ENCODE measurements around the gene USP4. TPM values are rescaled to one million over a fixed set of nuclear protein-coding genes. Genes with fewer than 3 reads are reported as not detected.
"Not testable (repeated sequence)": the region's sequence is repeated elsewhere in the genome, so short reads cannot be mapped to it uniquely, and the experiment has no call there.

The USP4 gene
- total RNA-seq, 1 experiment from 2014 or later, result 32.8 TPM

- ChIA-PET CTCF (no interaction called here), POLR2A (ENCODE audit: low non-redundant PET) (no interaction called here)
- H3K9me3 ChIP-seq (ENCODE audit: low read depth, low read length, poor library complexity, severe bottlenecking), result no peaks in the 10 kb centered on the region
- TSS peak; percentile 18 for BruUV-seq (replicated peaks)
- peaks cover 12% of the 10 kb centered on the region for H3K4me1 ChIP-seq (ENCODE audit: insufficient read depth, low read length, poor library complexity, severe bottlenecking)
- peak overlapping the region; percentile 73 for H3K27ac ChIP-seq (ENCODE audit: low read depth, low read length, poor library complexity, severe bottlenecking)
- no peak for DNase-seq (ENCODE audit: low spot score)
- intact Hi-C loops (cut with micrococcal nuclease; ENCODE audit: unreplicated experiment), result loop anchor here (10.0 kb wide), 1 partner anchor 55 kb away; the partner anchor contains the start of genes RHOA and TCTA
- H3K27me3 ChIP-seq (replicated peaks; ENCODE audit: insufficient read depth, low read depth, low read length, poor library complexity), result no peaks in the 10 kb centered on the region
- H3K36me3 ChIP-seq (ENCODE audit: insufficient read depth, low read length, poor library complexity, severe bottlenecking), result peaks cover 9% of the 10 kb centered on the region
- TF ChIP-seq CTCF (conservative IDR thresholded peaks at IDR 0.05; ENCODE audit: low read depth, low read length) (no peak), EZH2 (IDR thresholded peaks at IDR 0.05; ENCODE audit: borderline replicate concordance, low read depth, low read length, poor library complexity, severe bottlenecking) (no peak)
- no peak overlapping the region for H3K4me3 ChIP-seq (ENCODE audit: low read depth, low read length, poor library complexity, severe bottlenecking)
Observed at GRCh38 chr3:49359623-49360022, 19.8 kb upstream of the USP4 start.

- POLR2A ChIA-PET (ENCODE audit: low non-redundant PET), result no interaction called here
- H3K4me3 ChIP-seq (ENCODE audit: low read depth, low read length, poor library complexity, severe bottlenecking), result peak overlapping the region; percentile 61
Observed at GRCh38 chr3:49358884-49359225, 19.0 kb upstream of the USP4 start.

GRCh38 chr3:49358217-49358883, 18.5 kb upstream of the USP4 start, which contains the start of gene GPX1:
Gene GPX1 (minus strand): TSS chr3:49358353. CDS start chr3:49358278, 75 bp downstream.
- Histone ChIP-seq H3K27me3 (replicated peaks; ENCODE audit: insufficient read depth, low read depth, low read length, poor library complexity) (no peaks in the 10 kb centered on the region), H3K36me3 (ENCODE audit: insufficient read depth, low read length, poor library complexity, severe bottlenecking) (peaks cover 9% of the 10 kb centered on the region), H3K9me3 (ENCODE audit: low read depth, low read length, poor library complexity, severe bottlenecking) (no peaks in the 10 kb centered on the region), H3K4me1 (ENCODE audit: insufficient read depth, low read length, poor library complexity, severe bottlenecking) (peaks cover 12% of the 10 kb centered on the region), H3K4me3 (ENCODE audit: low read depth, low read length, poor library complexity, severe bottlenecking) (peak within 1 kb of the TSS; percentile 61), H3K27ac (ENCODE audit: low read depth, low read length, poor library complexity, severe bottlenecking) (peak within 1 kb of the TSS; percentile 73)
- intact Hi-C loops (cut with micrococcal nuclease; ENCODE audit: unreplicated experiment), result loop anchor here (10.0 kb wide), 1 partner anchor 56 kb away; the partner anchor contains the start of genes RHOA and TCTA
- TF ChIP-seq EZH2 (IDR thresholded peaks at IDR 0.05; ENCODE audit: borderline replicate concordance, low read depth, low read length, poor library complexity, severe bottlenecking), result no peak
- TF ChIP-seq CTCF (conservative IDR thresholded peaks at IDR 0.05; ENCODE audit: low read depth, low read length), result no peak
- DNase-seq (ENCODE audit: low spot score), result peak; percentile 94
- ChIA-PET POLR2A (ENCODE audit: low non-redundant PET) (no interaction called here), CTCF (no interaction called here)
- BruUV-seq (replicated peaks), result no TSS peak

More at GRCh38 chr3:49358884-49359225, 19.0 kb upstream of the USP4 start:
- H3K27ac ChIP-seq (ENCODE audit: low read depth, low read length, poor library complexity, severe bottlenecking), result peak overlapping the region; percentile 73
- TF ChIP-seq EZH2 (IDR thresholded peaks at IDR 0.05; ENCODE audit: borderline replicate concordance, low read depth, low read length, poor library complexity, severe bottlenecking), result no peak
- no peak for TF ChIP-seq CTCF (conservative IDR thresholded peaks at IDR 0.05; ENCODE audit: low read depth, low read length)
- CTCF ChIA-PET, result no interaction called here
- intact Hi-C loops (cut with micrococcal nuclease; ENCODE audit: unreplicated experiment), result loop anchor here (10.0 kb wide), 1 partner anchor 56 kb away; the partner anchor contains the start of genes RHOA and TCTA
- DNase-seq (ENCODE audit: low spot score), result no peak
- peaks cover 12% of the 10 kb centered on the region for H3K4me1 ChIP-seq (ENCODE audit: insufficient read depth, low read length, poor library complexity, severe bottlenecking)
- peaks cover 9% of the 10 kb centered on the region for H3K36me3 ChIP-seq (ENCODE audit: insufficient read depth, low read length, poor library complexity, severe bottlenecking)
- no peaks in the 10 kb centered on the region for H3K27me3 ChIP-seq (replicated peaks; ENCODE audit: insufficient read depth, low read depth, low read length, poor library complexity)
- no TSS peak for BruUV-seq (replicated peaks)
- no peaks in the 10 kb centered on the region for H3K9me3 ChIP-seq (ENCODE audit: low read depth, low read length, poor library complexity, severe bottlenecking)

GRCh38 chr3:49357443-49358216, 17.8 kb upstream of the USP4 start:
- Histone ChIP-seq H3K27ac (ENCODE audit: low read depth, low read length, poor library complexity, severe bottlenecking) (peak overlapping the region; percentile 73), H3K4me1 (ENCODE audit: insufficient read depth, low read length, poor library complexity, severe bottlenecking) (peaks cover 12% of the 10 kb centered on the region), H3K4me3 (ENCODE audit: low read depth, low read length, poor library complexity, severe bottlenecking) (peak overlapping the region; percentile 61)
- peak; percentile 23 for DNase-seq (ENCODE audit: low spot score)
- H3K9me3 ChIP-seq (ENCODE audit: low read depth, low read length, poor library complexity, severe bottlenecking); H3K27me3 ChIP-seq (replicated peaks; ENCODE audit: insufficient read depth, low read depth, low read length, poor library complexity); H3K36me3 ChIP-seq (ENCODE audit: insufficient read depth, low read length, poor library complexity, severe bottlenecking); POLR2A ChIA-PET (ENCODE audit: low non-redundant PET): not testable (repeated sequence)
- intact Hi-C loops (cut with micrococcal nuclease; ENCODE audit: unreplicated experiment), result loop anchor here (10.0 kb wide), 1 partner anchor 57 kb away; the partner anchor contains the start of genes RHOA and TCTA
- CTCF ChIA-PET, result interaction anchor here (0.7 kb wide), 1 partner anchor 93 kb away, joined by 5 read pairs; no protein-coding TSS in a partner anchor
- TSS peak; percentile 62 for BruUV-seq (replicated peaks)

GRCh38 chr3:49357095-49357442, 17.2 kb upstream of the USP4 start:
- BruUV-seq (replicated peaks); H3K9me3 ChIP-seq (ENCODE audit: low read depth, low read length, poor library complexity, severe bottlenecking); DNase-seq (ENCODE audit: low spot score); H3K36me3 ChIP-seq (ENCODE audit: insufficient read depth, low read length, poor library complexity, severe bottlenecking); H3K27me3 ChIP-seq (replicated peaks; ENCODE audit: insufficient read depth, low read depth, low read length, poor library complexity); POLR2A ChIA-PET (ENCODE audit: low non-redundant PET); H3K27ac ChIP-seq (ENCODE audit: low read depth, low read length, poor library complexity, severe bottlenecking): not testable (repeated sequence)
- Histone ChIP-seq H3K4me1 (ENCODE audit: insufficient read depth, low read length, poor library complexity, severe bottlenecking) (peaks cover 12% of the 10 kb centered on the region), H3K4me3 (ENCODE audit: low read depth, low read length, poor library complexity, severe bottlenecking) (peak overlapping the region; percentile 61)
- intact Hi-C loops (cut with micrococcal nuclease; ENCODE audit: unreplicated experiment), result loop anchor here (10.0 kb wide), 1 partner anchor 58 kb away; the partner anchor contains the start of genes RHOA and TCTA
- CTCF ChIA-PET, result interaction anchor here (0.7 kb wide), 1 partner anchor 93 kb away, joined by 5 read pairs; no protein-coding TSS in a partner anchor

Measured in A673 (cell line).